GM12891 (cell line): Measurements from ENCODE around the gene SIRT5.

Experiments used
- DNase-seq: peaks from one replicate; pipeline ENCODE4 v3.0.0; 2011; ENCODE audit warnings: low spot score; ENCODE audit not compliant: insufficient read length
- FAIRE-seq: peaks from 2 replicates; lab custom pipeline; 2011; peaks lifted over from hg19 to GRCh38; lab: Jason Lieb, UNC
- PAX5 ChIP-seq: IDR thresholded peaks from 2 replicates; pipeline ENCODE4 v1.6.1; 2011; ENCODE audit warnings: low read length, moderate library complexity, mild to moderate bottlenecking; ENCODE audit not compliant: insufficient read depth, severe bottlenecking
- POLR2A ChIP-seq: IDR thresholded peaks from 2 replicates; pipeline ENCODE4 v1.6.1; 2011; ENCODE audit warnings: low read depth, low read length, control low read depth
- POLR2AphosphoS5 ChIP-seq: IDR thresholded peaks from 2 replicates; pipeline ENCODE4 v1.6.1; 2011; ENCODE audit warnings: low read depth, low read length, control low read depth
- POU2F2 ChIP-seq: IDR thresholded peaks from 2 replicates; pipeline ENCODE4 v1.6.1; 2011; ENCODE audit warnings: low read depth, mild to moderate bottlenecking, control low read depth, low read length, moderate library complexity
- SPI1 ChIP-seq: IDR thresholded peaks from 2 replicates; pipeline ENCODE4 v1.6.1; 2011; ENCODE audit warnings: low read depth, low read length, control low read depth
- TAF1 ChIP-seq: IDR thresholded peaks from 2 replicates; pipeline ENCODE4 v1.6.1; 2011; ENCODE audit warnings: low read depth, low read length, control low read depth

SIRT5 gene

GRCh38 chr6:13550656-13551055 is 23.7 kb upstream of the SIRT5 start:
- DNase-seq (no peak), FAIRE-seq (no peak)
- TF ChIP-seq POLR2AphosphoS5: no peak
- TF ChIP-seq SPI1: no peak
- no peak for TF ChIP-seq PAX5
- no peak for TF ChIP-seq POLR2A
- no peak for TF ChIP-seq TAF1

DNA sequence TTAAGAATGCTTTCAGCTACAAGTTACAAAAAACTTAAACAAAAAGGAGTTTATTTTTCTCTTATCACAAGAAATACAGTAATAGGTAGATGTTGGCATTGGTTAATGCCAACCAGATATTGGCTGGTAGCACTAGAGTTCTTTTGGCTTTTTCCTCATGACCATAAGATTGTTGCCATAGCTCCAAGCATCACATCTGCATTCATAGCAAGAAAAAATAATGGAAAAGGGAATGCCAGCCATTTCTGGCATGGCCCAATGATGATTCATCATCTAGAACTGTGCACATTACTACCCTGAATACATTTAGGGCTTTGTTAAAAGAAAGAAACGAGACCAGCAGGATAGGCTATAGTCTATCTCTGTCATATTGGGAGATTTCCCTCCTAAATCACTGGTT is 20.8 kb upstream of the SIRT5 start:
- FAIRE-seq: no peak
- TF ChIP-seq POLR2AphosphoS5 (no peak), PAX5 (no peak), POLR2A (no peak), TAF1 (no peak)
- no peak for DNase-seq

DNA sequence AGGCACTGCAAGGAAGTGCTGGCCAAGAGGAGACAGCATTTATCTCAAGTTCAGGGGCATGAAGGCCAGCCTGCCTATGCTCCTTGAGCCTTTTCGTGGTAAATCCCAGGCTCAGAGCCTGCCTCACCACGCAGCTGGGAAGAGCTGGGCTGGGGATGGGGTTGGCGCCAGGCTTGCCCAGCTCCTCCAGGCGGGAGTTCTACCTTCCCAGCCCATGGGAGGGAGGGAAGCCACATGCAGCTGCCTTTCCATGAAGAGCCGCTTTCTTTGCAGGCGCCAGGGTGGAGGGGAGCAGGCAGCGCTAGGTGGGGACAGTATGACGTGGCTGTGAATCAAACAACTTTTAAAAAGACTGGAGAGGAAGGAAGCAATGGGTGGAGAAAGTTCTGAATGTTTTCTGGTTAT is 19.5 kb upstream of the SIRT5 start:
- TF ChIP-seq POLR2AphosphoS5 (no peak), TAF1 (no peak)
- DNase-seq (no peak), FAIRE-seq (no peak)

GRCh38 chr6:13557841-13558240 is 16.6 kb upstream of the SIRT5 start:
- no peak for DNase-seq
- TF ChIP-seq POU2F2: no peak
- TF ChIP-seq SPI1: no peak
- no peak for TF ChIP-seq POLR2AphosphoS5
- no peak for TF ChIP-seq POLR2A
- no peak for TF ChIP-seq TAF1
- no peak for TF ChIP-seq PAX5
- no peak for FAIRE-seq

DNA sequence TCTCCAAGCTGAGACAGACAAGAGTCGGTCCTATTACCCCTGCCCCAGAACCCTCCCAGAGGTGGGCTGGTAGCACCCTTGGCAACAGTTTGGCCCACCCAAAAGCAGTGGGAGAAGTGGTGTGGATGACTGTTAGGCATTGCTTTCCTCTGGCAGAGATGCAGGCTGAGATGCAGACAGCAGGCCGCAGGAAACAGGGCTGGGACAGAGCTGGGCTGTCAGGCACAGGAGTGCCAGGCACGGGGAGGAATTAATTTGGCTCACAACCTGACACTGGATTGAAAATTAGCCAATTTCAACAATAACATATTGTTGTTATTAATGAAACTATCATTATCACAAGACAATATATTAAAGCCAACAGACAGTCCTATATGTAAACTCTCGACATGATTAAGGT is 15.7 kb upstream of the SIRT5 start:
- FAIRE-seq (no peak), DNase-seq (no peak)
- TF ChIP-seq POLR2A: no peak
- no peak for TF ChIP-seq SPI1
- TF ChIP-seq POU2F2: no peak
- no peak for TF ChIP-seq TAF1
- TF ChIP-seq PAX5: no peak
- TF ChIP-seq POLR2AphosphoS5: no peak

- DNase-seq: no peak
- FAIRE-seq: no peak
- TF ChIP-seq POLR2AphosphoS5 (no peak), POU2F2 (no peak), POLR2A (no peak), PAX5 (no peak), TAF1 (no peak), SPI1 (no peak)
Measured at GRCh38 chr6:13559251-13559650, 15.2 kb upstream of the SIRT5 start.

- DNase-seq: no peak
- no peak for FAIRE-seq
- TF ChIP-seq PAX5 (no peak), POU2F2 (no peak), SPI1 (no peak), POLR2A (no peak), POLR2AphosphoS5 (no peak), TAF1 (no peak)
Measured at GRCh38 chr6:13559968-13560650, 14.3 kb upstream of the SIRT5 start.

DNA sequence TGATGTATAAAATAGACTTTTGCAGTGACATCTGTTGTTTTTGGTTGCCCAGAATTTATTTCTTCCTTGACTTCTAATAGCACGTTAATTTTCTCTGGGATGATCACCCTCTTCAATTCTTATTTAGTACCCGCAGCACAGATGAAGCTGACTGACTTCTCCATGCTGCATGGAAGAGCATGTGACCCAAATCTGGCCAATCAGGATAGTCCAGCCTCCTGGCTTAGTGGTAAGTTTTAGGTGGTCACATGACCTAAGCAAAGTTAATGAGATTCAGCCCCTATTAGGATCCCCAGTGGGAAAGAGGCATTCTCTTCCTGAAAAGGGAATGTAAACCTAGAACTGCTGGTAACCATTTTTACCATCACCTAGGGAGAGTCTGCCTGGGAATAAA is 13.8 kb upstream of the SIRT5 start:
- TF ChIP-seq SPI1: no peak
- no peak for TF ChIP-seq POU2F2
- no peak for TF ChIP-seq PAX5
- no peak for TF ChIP-seq TAF1
- no peak for TF ChIP-seq POLR2A
- TF ChIP-seq POLR2AphosphoS5: no peak
- no peak for DNase-seq
- no peak for FAIRE-seq

GRCh38 chr6:13561624-13562267 is 12.7 kb upstream of the SIRT5 start:
- no peak for FAIRE-seq
- no peak for TF ChIP-seq POLR2A
- TF ChIP-seq PAX5: no peak
- no peak for TF ChIP-seq POU2F2
- no peak for TF ChIP-seq SPI1
- TF ChIP-seq TAF1: no peak
- no peak for TF ChIP-seq POLR2AphosphoS5
- DNase-seq: no peak
